ENCODE results near the gene TOM1L2. TPM values are rescaled to one million over a fixed set of nuclear protein-coding genes. Genes with fewer than 3 reads are reported as not detected.

The TOM1L2 gene
- total RNA-seq, 1 experiment from 2014 or later: 35.5 TPM

DNA sequence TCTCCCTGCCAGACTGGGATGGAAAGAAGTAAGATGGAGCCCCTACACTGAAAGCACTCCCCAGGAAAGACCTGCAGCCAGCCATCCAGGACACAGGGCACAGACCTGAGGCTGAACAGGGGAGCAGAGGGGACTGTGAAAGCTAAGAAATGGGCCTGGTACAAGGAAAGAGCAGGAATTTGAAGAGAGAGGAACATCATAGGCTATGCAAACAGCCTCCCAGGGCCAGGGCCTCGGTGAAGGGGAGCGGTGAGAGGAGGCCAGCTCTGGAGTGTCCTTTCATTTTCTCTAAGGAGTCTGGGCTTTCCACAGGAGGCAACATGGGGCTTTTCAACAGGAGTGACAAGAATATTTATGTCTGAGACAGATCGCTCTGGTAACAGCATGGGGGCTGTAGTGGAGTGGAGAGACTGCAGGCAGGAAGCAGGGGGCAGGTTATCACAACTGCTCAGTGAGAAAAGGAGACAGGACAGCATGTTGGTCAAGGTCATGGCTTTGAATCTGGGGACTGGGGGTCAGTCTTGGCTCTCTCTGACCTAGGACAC, 50.1 kb downstream of the TOM1L2 start:
- TSS peak; percentile 77 for BruUV-seq (replicated peaks)
- TF ChIP-seq, protein P1, sequence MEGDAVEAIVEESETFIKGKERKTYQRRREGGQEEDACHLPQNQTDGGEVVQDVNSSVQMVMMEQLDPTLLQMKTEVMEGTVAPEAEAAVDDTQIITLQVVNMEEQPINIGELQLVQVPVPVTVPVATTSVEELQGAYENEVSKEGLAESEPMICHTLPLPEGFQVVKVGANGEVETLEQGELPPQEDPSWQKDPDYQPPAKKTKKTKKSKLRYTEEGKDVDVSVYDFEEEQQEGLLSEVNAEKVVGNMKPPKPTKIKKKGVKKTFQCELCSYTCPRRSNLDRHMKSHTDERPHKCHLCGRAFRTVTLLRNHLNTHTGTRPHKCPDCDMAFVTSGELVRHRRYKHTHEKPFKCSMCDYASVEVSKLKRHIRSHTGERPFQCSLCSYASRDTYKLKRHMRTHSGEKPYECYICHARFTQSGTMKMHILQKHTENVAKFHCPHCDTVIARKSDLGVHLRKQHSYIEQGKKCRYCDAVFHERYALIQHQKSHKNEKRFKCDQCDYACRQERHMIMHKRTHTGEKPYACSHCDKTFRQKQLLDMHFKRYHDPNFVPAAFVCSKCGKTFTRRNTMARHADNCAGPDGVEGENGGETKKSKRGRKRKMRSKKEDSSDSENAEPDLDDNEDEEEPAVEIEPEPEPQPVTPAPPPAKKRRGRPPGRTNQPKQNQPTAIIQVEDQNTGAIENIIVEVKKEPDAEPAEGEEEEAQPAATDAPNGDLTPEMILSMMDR (IDR thresholded peaks at IDR 0.05; ENCODE audit: insufficient read depth in 1 of 2, low read depth in 1 of 2, low read length in 1 of 2, severe bottlenecking in 1 of 2, unreplicated experiment in 1 of 2): no peak
- H3K27me3 ChIP-seq (replicated peaks; ENCODE audit: control insufficient read depth, insufficient read depth, low read length): no peaks in the 10 kb centered on the region
- Mint-ChIP-seq H3K4me3 (ENCODE audit: unreplicated experiment) (peak overlapping the region; percentile 70), H3K4me1 (ENCODE audit: low read depth, unreplicated experiment) (peaks cover 38% of the 10 kb centered on the region), H3K27ac (ENCODE audit: unreplicated experiment) (peak overlapping the region; percentile 100), H3K27me3 (ENCODE audit: insufficient read depth, unreplicated experiment) (no peaks in the 10 kb centered on the region), H3K9me3 (ENCODE audit: unreplicated experiment) (no peaks in the 10 kb centered on the region), H3K36me3 (ENCODE audit: insufficient read depth, unreplicated experiment) (peaks cover 20% of the 10 kb centered on the region)
- no peaks in the 10 kb centered on the region for H3K36me3 ChIP-seq (ENCODE audit: control insufficient read depth, insufficient read depth, low read length)
- H3K9me3 ChIP-seq: no peaks in the 10 kb centered on the region
- H3K4me3 ChIP-seq (ENCODE audit: low read depth, low read length): no peak overlapping the region
- intact Hi-C loops (cut with micrococcal nuclease; ENCODE audit: unreplicated experiment): no loop called here
- ChIA-PET CTCF (interaction anchor here (0.6 to 1.8 kb wide), 5 partner anchors 14 to 426 kb away, joined by 4 to 14 read pairs (median 8); partner anchors contain the start of genes DRC3, RASD1 and TOM1L2), POLR2A (interaction anchor here (1.0 to 1.9 kb wide), 4 partner anchors 14 to 86 kb away, joined by 4 to 15 read pairs (median 10); partner anchors contain the start of genes DRC3, SREBF1 and TOM1L2)
- H3K4me1 ChIP-seq: peaks cover 63% of the 10 kb centered on the region
- peak in 1 of 2 experiments; percentile 37 for DNase-seq

DNA sequence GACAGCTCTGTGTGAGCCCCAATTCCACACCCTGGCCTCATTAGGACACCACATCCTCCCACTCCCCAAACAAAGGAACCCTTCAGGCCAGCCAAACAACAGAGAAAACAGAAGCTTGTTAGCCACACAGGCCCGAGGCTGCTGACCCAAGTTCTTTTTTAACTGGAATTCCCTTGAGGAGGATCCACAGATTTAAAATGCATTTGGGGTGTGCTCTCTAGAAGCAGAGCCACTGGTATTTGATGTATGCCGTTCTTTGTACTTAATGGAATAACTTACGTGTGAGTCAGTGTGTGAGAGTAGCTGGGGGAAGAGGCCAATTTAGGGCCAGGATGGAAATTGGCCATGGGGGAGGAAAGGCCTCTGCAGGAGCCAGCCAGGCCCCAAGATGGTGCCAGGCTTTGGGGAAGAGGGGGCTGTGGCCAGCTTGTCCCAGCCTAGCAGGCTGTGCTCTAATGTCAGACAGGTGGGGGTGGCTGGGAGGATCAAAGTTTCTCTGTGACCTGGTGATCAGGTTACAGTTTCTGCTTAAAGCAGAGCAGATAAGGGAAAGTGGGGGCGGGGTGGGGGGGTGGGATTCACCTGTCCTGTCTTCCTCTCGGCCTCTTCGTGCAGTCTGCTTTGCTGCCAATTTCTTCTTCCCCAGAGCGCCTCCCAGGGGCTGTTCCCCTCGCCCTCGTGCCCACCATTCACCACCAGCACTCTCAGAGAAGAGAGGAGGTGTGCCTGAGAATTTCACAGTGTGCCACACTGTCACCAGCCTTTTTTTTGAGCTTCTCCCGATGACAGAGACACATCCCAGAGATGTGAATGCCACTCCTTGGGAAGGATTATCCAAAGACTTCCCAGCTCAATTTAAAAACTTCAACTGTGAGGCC, 50.8 kb downstream of the TOM1L2 start:
- intact Hi-C loops (cut with micrococcal nuclease; ENCODE audit: unreplicated experiment): loop anchor here (1.0 to 2.0 kb wide), 3 partner anchors 15 to 51 kb away; partner anchors contain the start of genes DRC3 and TOM1L2
- Mint-ChIP-seq H3K9me3 (ENCODE audit: unreplicated experiment) (no peaks in the 10 kb centered on the region), H3K4me1 (ENCODE audit: low read depth, unreplicated experiment) (peaks cover 31% of the 10 kb centered on the region), H3K4me3 (ENCODE audit: unreplicated experiment) (peak overlapping the region; percentile 70), H3K36me3 (ENCODE audit: insufficient read depth, unreplicated experiment) (peaks cover 20% of the 10 kb centered on the region), H3K27ac (ENCODE audit: unreplicated experiment) (peak overlapping the region; percentile 100), H3K27me3 (ENCODE audit: insufficient read depth, unreplicated experiment) (no peaks in the 10 kb centered on the region)
- ChIA-PET CTCF (interaction anchor here (0.6 to 1.8 kb wide), 10 partner anchors 15 to 425 kb away, joined by 3 to 14 read pairs (median 4); partner anchors contain the start of genes ALKBH5, DRC3, RASD1 and SREBF1), POLR2A (interaction anchor here (0.6 to 1.9 kb wide), 6 partner anchors 11 to 189 kb away, joined by 3 to 15 read pairs (median 7); partner anchors contain the start of genes DRC3, SREBF1 and TOM1L2)
- peak; percentile 80 to 88 for DNase-seq
- TF ChIP-seq, protein P1 (IDR thresholded peaks at IDR 0.05; ENCODE audit: insufficient read depth in 1 of 2, low read depth in 1 of 2, low read length in 1 of 2, severe bottlenecking in 1 of 2, unreplicated experiment in 1 of 2): peak in 1 of 2 experiments; percentile 10
- no peaks in the 10 kb centered on the region for H3K27me3 ChIP-seq (replicated peaks; ENCODE audit: control insufficient read depth, insufficient read depth, low read length)
- H3K4me3 ChIP-seq (ENCODE audit: low read depth, low read length): no peak overlapping the region
- no peaks in the 10 kb centered on the region for H3K36me3 ChIP-seq (ENCODE audit: control insufficient read depth, insufficient read depth, low read length)
- H3K9me3 ChIP-seq: no peaks in the 10 kb centered on the region
- no TSS peak for BruUV-seq (replicated peaks)
- H3K4me1 ChIP-seq: peaks cover 56% of the 10 kb centered on the region
